Stimulated activated CD4-positive, alpha-beta T cell treated with anti-CD3 and anti-CD28 coated beads, Interleukin-1b, Interleukin-23, amount 100 ng/mL, for 4 hours (primary cell): Measurements from ENCODE around the gene OR52J3.
"Not testable (repeated sequence)": the region's sequence is repeated elsewhere in the genome, so short reads cannot be mapped to it uniquely, and the experiment has no call there.

ENCODE experiments used
- DNase-seq, 2 donors: peaks; one replicate each; pipeline ENCODE4 v3.0.0-alpha.2; 2020; ENCODE audit warnings: low read depth in 2 of 2

Gene OR52J3

DNA sequence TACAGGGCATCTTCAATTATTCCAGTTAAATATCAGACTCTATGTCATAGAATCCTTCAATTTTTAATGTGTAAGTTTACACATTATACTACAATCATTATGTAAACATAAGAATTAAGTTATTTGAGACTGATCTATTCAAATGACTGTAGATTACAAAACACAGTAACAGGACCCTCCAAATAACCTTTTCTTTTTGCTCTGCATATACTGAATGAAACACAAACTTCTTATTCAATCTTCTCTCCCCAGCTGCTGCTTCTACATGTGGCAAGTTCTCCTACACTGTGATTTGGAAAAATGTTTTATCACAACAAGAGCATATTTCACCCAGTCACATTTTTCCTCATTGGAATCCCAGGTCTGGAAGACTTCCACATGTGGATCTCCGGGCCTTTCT, at the start of gene OR52J3:
OR52J3 (plus strand) TSS at position 301 of the 400 bp plus-strand sequence; CDS start at position 301, 0 bp downstream.
- no peak for DNase-seq

DNA sequence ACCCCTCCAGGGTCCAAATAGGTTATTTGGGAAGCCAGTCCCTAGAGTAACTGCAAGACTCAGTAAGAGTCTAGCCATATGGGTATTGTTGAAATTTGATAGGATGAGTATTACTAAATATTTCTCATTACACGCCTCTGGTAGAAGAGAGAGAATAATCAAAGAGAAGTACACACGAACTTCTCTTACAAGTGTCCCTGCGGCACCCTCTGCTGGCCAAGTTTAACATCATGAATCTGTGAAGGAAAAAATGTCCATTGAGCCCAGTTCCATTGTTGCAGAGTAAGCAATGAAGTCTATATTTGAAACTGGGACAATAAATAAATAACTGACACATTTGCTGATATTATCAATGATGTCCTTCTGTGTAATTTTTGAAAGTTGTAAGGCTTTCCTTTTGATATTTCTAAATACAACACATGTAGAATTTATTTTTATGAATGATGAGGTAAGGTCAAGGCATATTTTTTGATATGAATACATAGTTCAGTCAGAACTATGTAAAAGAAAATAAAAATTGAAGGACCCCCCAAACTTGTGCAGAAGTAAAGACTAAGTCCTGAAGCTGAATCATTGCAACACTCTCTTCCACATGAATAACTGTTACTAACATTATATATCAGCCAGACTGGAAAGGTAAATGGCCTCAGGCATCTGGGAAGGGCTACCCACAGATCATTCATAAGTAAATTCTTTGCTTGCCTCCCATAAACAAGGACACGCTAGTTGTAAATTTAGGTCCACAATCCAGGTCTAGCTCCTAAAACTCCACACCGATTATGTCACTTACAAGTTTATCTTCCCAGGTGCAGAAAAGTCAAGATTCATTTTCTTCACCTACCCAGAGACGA, 41.7 kb upstream of the OR52J3 start:
- DNase-seq: no peak

DNA sequence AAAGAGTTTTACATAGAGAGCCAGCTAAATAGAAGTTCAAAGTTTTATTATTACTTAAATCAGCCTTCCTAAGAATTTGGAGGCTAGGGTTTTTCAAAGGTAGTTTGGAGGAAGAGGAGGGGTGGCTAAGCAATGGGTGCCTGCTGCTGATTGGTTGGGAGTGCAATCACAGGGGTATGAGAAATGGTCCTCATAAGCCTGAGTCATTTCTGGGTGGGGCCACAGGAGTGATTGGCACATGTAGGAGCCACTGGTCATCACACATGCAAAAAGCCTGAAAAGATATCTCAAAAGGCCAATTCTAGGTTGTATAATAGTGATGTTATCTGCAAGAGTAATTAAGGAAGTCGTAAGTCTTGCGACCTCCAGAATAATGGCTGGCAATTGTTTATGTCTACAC, 38.8 kb upstream of the OR52J3 start:
- DNase-seq: no peak

DNA sequence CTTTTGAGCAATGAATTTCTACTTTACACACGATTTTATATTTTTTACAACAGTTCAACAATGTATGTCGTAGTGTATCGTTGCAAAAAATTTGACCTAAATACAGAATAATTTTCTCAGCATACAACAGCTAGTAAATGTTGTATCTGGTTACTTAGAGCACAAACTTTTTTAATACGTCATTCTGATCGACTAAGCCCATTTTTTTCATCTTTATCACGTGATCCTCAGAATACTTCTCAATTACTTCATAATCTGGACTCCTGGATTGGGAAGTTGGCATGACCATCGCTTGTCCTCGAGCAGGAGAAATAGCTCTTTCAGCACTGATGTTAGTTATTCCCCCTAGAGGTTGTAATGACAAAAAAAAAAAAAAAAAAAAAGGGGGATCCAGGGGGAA, 35.1 kb upstream of the OR52J3 start:
- DNase-seq: no peak

DNA sequence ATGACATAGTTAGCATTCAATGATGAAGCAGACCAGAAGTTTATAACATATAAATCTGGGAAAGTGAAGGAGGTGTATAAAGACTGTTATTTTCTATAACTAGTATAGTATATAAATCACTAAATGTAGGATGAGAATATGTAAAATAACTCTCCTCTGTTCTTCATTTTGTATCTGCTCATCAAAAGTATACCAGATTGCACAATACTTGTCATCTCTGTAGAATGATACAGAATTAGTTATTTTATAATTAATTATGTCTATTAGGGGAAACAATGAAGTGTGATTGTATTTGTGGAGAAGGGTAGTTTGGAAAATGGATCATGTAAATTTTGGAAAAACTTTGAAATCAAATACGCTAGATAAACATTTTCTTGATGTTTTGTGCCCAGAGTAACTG, 33.3 kb upstream of the OR52J3 start:
- DNase-seq: no peak

DNA sequence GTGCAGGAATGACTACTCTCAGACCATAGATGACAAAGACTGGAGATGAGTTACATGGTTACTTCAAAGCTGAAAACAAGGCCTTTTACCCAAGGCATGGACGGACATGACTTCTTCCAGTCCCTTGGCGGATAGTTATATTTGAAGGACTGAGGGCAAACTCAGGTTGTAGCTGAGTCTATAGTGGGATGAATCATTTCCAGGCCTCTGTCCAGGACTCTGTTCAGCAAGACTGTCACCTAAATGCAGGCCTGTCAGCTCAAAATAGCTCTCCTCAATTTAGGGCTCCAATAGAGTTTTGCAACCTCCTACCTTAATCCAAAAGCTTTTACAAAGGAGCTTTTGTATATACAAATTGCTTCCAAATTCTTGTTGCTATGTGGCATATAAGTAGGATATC, 24.3 kb upstream of the OR52J3 start:
- no peak for DNase-seq

DNA sequence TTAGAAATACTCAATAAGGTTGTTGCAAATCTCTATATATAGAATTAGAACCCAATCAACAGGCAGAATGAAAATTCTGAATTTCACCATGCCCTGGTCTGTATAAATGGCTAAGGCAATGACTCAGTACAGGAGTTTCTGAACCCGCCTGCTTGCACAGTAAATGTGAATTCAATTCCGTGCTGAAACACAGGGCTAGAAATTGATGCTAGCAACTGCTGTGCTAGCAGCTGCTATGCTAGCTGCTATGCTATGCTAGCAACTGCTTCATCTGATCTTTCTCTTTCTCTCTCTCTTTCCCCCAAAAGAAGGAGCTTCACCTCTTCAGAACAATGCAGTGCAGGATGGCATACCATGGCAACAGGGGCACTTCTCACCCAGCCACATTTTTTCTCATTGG, 9.7 kb upstream of the OR52J3 start:
- no peak for DNase-seq

DNA sequence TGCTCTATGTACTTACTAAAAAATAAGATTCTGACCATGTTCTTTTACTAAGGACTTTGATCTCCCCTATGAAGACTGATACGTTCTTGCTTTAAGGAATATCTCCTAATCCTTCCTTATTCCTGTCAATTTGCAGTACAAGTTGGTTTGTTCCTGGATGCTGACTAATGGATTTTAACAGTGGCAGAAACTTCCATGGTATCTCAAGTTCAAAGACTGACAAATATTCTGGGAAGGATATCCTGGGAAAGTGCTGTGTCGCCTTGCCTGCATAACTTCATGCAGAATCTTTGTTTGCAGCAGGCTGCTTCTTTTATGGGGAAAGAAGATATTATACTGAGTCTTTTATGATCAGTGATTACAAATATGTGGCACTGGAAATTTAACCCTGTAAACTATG, 8.4 kb upstream of the OR52J3 start:
- DNase-seq: no peak

DNA sequence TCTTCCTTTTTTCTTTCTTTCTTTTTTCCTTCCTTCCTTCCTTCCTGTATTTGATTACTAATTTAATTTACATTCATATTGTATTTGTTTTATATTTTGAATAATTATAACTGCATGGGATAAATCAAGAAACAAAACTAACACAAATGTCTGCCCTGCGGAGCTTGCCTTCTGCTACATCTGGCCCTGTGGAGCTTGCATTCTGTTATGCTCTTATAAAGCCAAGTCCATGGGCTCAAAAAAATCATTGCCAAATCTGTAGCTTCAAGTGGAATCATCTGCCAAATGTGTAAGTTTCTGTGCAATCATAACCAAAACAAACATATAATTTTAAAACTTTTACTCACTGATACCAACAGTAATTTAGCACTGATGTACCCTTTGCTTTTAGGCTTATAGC, 8.0 kb upstream of the OR52J3 start:
- no peak for DNase-seq

DNA sequence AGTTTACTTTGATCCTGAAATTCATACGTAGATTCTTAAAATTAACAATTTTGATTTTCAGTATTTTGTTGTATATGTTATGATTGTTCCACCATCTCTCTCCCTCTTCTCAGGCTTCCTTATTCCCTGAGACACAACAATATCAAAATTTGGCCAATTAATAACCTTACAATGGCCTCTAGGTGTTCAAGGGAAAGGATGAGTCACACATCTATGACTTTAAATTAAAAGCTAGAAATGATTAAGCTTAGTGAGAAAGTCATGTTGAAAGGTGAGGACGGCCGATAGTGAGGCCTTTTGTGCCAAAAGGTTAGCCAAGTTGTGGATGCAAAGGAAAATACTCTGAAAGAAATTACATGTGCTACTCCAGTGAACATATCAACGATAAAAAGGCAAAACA, 5.5 kb upstream of the OR52J3 start:
- no peak for DNase-seq

DNA sequence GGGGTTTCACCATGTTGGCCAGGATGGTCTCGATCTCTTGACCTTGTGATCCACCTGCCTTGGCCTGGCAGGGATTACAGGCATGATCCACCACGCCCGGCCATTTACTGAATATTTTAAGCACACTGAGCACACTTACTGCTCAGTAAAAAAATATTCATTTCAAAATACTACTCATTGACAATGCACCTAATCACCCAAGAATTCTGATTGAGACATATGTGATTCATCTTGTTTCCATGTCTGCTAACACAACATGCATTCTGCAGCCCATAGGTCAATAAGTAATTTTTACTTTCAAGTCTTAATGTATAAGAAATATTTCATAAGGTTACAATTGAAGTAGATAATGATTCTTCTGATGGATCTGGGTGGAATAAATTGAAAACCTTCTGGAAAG, 4.2 kb upstream of the OR52J3 start:
- no peak for DNase-seq

DNA sequence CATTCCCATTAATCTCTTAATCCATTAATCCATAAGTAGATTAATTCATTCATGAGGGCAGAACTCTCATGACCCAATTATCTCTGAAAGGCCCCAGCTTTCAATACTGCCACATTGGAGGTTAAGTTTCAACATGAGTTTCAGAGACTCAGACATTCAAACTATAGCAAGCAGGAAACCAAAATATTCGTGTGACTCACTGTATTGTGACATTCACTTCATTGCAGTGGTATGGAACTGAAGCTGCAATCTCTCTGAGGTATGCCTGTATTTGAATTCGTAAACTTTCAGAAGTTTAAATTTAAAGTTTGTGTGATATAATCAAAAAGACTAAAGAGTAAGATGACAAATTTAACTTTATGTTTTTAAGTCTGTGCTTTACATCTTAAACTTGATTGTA, 2.9 kb upstream of the OR52J3 start:
- DNase-seq: no peak

DNA sequence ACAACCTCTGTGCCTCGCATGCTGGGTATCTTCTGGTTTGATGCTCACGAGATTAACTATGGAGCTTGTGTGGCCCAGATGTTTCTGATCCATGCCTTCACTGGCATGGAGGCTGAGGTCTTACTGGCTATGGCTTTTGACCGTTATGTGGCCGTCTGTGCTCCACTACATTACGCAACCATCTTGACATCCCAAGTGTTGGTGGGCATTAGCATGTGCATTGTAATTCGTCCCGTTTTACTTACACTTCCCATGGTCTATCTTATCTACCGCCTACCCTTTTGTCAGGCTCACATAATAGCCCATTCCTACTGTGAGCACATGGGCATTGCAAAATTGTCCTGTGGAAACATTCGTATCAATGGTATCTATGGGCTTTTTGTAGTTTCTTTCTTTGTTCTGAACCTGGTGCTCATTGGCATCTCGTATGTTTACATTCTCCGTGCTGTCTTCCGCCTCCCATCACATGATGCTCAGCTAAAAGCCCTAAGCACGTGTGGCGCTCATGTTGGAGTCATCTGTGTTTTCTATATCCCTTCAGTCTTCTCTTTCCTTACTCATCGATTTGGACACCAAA, 516 bp downstream of the OR52J3 start:
- no peak for DNase-seq

DNA sequence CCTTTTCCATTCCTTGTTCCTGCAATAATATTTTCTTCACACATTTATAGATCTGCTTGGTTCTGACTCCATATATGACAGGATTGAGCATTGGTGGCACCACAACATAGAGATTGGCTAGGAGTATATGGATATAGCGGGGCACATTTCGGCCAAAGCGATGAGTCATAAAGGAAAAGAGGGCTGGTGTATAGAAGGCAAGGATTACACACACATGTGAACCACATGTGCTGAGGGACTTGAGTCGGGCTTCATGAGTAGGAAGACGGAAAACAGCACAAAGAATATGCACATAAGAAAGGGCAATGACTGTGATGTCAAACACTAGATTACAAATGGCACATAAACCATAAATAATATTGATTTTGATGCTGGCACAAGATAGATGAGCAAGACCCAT, 12.4 kb downstream of the OR52J3 start:
- not testable (repeated sequence) for DNase-seq

DNA sequence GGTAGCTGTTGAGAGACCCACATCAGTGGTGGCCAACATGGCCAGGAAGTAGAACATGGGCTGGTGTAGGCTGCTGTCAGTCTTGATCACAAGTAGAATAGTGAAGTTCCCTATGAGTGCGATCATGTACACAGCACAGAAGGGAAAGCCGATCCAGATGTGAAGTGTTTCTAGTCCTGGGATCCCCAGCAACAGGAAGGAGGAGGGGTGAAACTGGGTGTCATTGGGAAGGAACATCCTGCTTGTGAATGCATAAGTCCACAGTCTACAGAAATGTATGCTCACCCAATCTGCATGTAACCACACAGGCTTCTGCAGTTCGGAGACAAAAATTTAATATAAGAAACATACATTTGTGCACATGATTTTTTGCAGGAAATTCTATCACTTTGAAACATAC, 13.1 kb downstream of the OR52J3 start, which contains the start of gene OR52E2:
OR52E2 (minus strand) TSS at position 237 of the 400 bp plus-strand sequence; CDS start at position 237, 0 bp downstream.
- no peak for DNase-seq

DNA sequence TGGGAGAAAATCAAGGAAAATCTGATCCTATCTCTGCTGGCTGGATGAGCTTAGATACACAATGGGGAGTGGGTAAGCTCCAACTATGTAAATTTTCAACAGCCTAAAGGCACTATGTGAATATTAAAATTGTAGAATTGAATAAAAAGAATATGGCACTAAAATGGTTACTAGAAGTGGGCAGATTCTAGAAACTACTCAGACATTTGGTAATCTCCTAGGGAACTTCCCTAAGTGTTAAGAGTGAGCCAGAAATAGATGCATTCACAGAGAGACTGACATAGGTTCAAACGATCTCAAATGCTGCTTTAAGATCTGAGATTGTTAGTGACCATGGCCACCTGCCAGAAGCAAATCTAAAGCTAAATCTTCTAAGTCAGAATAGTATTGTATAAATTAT, 18.7 kb downstream of the OR52J3 start:
- DNase-seq: no peak

DNA sequence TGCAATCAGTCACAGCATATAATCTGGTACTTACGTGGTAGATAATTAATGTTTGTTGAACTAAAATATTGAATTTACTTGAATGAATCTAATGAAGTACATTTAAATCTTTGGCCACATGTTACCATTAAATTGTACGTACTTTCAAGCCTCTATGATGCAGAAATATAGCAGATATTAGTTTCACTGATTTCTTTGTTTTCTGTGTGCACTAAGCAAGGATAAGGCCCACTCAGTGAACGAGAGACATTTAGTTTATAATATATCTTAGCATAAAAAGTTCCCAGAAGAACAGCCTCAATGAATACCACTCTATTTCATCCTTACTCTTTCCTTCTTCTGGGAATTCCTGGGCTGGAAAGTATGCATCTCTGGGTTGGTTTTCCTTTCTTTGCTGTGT, 22.9 kb downstream of the OR52J3 start, which contains the start of gene OR52E1:
OR52E1 (plus strand) TSS at position 301 of the 400 bp plus-strand sequence.
- no peak for DNase-seq

DNA sequence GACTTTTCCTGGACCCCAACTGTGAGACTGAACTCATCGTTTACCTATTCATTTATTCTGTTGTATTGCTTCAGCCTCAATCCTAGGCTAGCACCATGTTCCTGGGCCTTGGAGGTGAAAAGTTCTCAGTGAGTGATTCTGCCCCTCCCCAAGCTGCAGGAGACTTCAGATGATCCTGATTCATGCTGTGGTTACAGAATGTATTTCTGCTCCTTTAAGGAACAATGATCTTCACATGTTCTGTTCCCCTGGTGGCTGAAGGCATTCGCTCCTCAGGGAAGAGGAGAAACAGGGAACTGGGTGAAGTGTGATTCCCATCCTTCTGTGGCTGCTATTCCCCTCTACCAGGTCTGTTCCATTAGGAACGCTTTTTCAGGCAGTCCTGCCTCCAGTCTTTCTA, 25.5 kb downstream of the OR52J3 start:
- DNase-seq: no peak

DNA sequence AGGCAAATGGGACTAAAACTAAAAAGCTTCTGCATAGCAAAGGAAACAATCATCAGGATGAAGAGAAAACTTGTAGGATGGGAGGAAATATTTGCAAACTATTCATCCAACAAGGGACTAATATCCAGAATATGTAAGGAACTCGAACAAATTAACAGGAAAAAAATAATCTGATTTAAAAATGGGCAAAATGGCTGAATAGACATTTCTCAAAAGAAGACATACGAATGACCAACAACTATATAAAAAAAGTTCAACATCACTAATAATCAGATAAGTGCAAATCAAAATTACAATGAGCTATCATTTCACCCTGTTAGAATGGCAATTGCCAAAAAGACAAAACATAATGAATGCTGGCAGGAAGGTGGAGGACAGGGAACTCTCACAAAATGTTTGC, 35.1 kb downstream of the OR52J3 start:
- no peak for DNase-seq

DNA sequence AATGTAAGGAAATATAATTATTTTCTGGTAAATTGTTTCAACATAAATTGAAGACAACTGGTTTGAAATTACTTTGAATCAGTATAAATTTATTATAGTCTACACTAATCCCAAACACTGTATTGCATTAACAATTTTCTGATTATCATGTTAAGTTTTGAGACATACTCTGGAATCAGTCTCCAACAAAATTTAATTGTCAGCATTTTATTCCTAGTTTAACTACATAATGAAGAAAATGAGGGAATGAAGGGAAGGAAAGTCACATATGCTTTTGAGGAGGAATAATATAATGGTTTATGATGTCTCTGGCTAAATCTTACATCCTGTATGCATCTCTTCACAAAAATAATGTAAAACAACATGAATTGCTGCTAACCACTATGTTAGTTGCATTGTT, 37.3 kb downstream of the OR52J3 start:
- DNase-seq: no peak

DNA sequence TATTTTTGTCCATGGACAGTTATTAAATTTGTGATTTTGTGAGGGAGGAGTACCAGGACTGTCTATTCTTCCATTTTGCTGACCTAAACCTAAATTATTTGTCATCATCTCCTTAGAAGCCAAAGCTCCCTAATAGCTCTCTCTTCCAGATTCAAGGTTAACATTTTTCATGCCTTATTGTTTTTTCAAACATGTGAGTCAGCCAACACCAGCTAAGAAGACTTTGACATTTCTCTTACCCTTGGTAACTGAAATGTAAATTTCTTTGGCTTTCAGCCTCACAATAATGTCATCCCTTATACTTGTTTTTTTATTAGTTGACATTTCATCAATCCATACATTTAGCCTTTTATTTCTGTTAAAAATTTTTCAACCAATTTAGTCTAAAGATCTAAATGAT, 42.2 kb downstream of the OR52J3 start:
- no peak for DNase-seq

DNA sequence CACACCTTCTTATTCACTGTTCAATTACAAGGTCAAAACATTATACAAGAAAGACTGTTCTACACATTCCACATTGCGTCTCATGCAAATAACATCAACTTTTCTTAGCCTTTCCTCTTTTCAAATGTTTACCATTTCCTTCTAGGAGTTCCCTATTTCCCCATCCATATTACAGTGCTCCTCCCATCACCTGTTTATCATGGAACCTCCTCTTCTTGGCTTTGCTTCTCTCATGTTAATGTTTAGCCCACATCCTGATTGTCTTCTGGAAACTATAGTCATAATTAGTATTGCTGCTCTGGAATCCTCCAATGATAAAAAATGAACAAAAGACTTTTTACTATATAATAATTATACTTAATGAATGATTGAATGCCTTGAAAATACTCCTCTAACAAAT, 44.3 kb downstream of the OR52J3 start:
- no peak for DNase-seq

DNA sequence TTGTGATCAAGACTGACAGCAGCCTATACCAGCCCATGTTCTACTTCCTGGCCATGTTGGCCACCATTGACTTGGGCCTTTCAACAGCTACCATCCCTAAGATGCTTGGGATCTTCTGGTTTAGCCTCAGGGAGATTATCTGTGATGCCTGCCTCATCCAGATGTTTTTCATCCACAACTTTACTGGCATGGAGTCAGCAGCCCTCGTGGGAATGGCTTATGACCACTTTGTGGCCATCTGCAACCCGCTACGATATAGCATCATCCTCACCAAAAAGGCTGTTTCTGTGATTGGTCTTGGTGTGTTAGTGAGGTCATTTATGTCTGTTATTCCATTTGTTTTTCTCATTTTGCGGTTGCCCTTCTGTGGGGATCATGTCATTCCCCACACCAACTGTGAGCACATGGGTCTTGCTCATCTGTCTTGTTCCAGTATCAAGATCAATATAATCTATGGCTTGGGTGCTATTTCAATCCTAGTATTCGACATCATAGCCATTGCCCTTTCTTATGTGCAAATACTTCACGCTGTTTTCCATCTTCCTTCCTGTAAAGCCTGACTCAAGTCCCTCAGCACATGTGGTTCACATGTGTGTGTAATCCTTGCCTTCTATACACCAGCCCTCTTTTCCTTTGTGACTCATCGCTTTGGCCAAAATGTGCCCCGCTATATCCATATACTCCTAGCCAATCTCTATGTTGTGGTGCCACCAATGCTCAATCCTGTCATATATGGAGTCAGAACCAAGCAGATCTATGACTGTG, 46.7 kb downstream of the OR52J3 start:
- DNase-seq: no peak
